MM.1S (cell line): ENCODE data around the gene ZDHHC1.

Experiments used
- DNase-seq: peaks from one replicate; pipeline ENCODE4 v3.0.0-alpha.2; 2015
- H2AFZ ChIP-seq: fragments of 300-600 bp; sonication (generic); 2 replicates; pipeline ENCODE4 v1.6.0; 2016; ENCODE audit warnings: antibody characterized with exemption, low read length
- H3F3A ChIP-seq: fragments of 300-600 bp; sonication (generic); 2 replicates; pipeline ENCODE4 v1.6.1; 2016; ENCODE audit warnings: mild to moderate bottlenecking, antibody characterized with exemption, low read length, moderate library complexity, mixed read lengths; ENCODE audit not compliant: insufficient read depth
- H3K27ac ChIP-seq: fragments of 300-600 bp; sonication (generic); 2 replicates; pipeline ENCODE4 v1.5.1; 2016; ENCODE audit warnings: mild to moderate bottlenecking, low read length
- H3K27me3 ChIP-seq: fragments of 300-600 bp; sonication (generic); replicated peaks from 2 replicates; pipeline ENCODE4 v1.6.0; 2016; ENCODE audit warnings: low read length; ENCODE audit not compliant: insufficient read depth
- H3K36me3 ChIP-seq: fragments of 300-600 bp; sonication (generic); replicated peaks from 2 replicates; pipeline ENCODE4 v1.6.1; 2016; ENCODE audit warnings: mild to moderate bottlenecking, low read length, mixed read lengths; ENCODE audit not compliant: insufficient read depth
- H3K4me1 ChIP-seq: fragments of 300-600 bp; sonication (generic); 2 replicates; pipeline ENCODE4 v1.6.1; 2016; ENCODE audit warnings: low read length, mixed read lengths
- H3K4me2 ChIP-seq: fragments of 300-600 bp; sonication (generic); 2 replicates; pipeline ENCODE4 v1.6.0; 2016; ENCODE audit warnings: low read depth, low read length
- H3K4me3 ChIP-seq: fragments of 300-600 bp; sonication (generic); 2 replicates; pipeline ENCODE4 v1.5.1; 2016; ENCODE audit warnings: low read length, mixed read lengths
- H3K79me2 ChIP-seq: fragments of 300-600 bp; sonication (generic); 2 replicates; pipeline ENCODE4 v1.6.1; 2016; ENCODE audit warnings: mixed run types, low read length, mixed read lengths
- H3K9ac ChIP-seq: fragments of 300-600 bp; sonication (generic); 2 replicates; pipeline ENCODE4 v1.6.1; 2016; ENCODE audit warnings: low read length, mixed read lengths
- H3K9me2 ChIP-seq: fragments of 300-600 bp; sonication (generic); replicated peaks from 2 replicates; pipeline ENCODE4 v1.6.1; 2016; ENCODE audit warnings: mild to moderate bottlenecking, low read length, mixed read lengths; ENCODE audit not compliant: insufficient read depth
- H3K9me3 ChIP-seq: fragments of 300-600 bp; sonication (generic); replicated peaks from 2 replicates; pipeline ENCODE4 v1.6.1; 2016; ENCODE audit warnings: mild to moderate bottlenecking, low read length, mixed read lengths; ENCODE audit not compliant: insufficient read depth
- H4K20me1 ChIP-seq: fragments of 300-600 bp; sonication (generic); 2 replicates; pipeline ENCODE4 v1.6.1; 2016; ENCODE audit warnings: mild to moderate bottlenecking, low read length, moderate library complexity, mixed read lengths; ENCODE audit not compliant: insufficient read depth
- EZH2 ChIP-seq: fragments of 300-600 bp; sonication (generic); optimal IDR thresholded peaks from 2 replicates; pipeline ENCODE3; 2017; ENCODE audit warnings: low read depth, mild to moderate bottlenecking, antibody characterized with exemption, low read length, mixed read lengths
- EZH2phosphoT487 ChIP-seq: fragments of 300-600 bp; sonication (generic); IDR thresholded peaks from 2 replicates; pipeline ENCODE4 v1.6.1; 2018; ENCODE audit warnings: antibody characterized with exemption, low read length
- TF ChIP-seq, protein P1 (sequence below): fragments of 300-600 bp; sonication (generic); IDR thresholded peaks from 2 replicates; pipeline ENCODE4 v1.5.1; 2016; ENCODE audit warnings: antibody characterized with exemption, low read length, mixed read lengths

Gene ZDHHC1

GRCh38 chr16:67403976-67404555, 12.2 kb downstream of the ZDHHC1 start:
- no peak overlapping the region for H3K9ac ChIP-seq
- H2AFZ ChIP-seq, result no peak overlapping the region
- no peaks in the 10 kb centered on the region for H3F3A ChIP-seq
- no peak for DNase-seq
- H3K79me2 ChIP-seq, result no peaks in the 10 kb centered on the region
- H4K20me1 ChIP-seq, result no peaks in the 10 kb centered on the region
- no peaks in the 10 kb centered on the region for H3K9me2 ChIP-seq
- H3K27me3 ChIP-seq, result no peaks in the 10 kb centered on the region
- TF ChIP-seq, protein P1, sequence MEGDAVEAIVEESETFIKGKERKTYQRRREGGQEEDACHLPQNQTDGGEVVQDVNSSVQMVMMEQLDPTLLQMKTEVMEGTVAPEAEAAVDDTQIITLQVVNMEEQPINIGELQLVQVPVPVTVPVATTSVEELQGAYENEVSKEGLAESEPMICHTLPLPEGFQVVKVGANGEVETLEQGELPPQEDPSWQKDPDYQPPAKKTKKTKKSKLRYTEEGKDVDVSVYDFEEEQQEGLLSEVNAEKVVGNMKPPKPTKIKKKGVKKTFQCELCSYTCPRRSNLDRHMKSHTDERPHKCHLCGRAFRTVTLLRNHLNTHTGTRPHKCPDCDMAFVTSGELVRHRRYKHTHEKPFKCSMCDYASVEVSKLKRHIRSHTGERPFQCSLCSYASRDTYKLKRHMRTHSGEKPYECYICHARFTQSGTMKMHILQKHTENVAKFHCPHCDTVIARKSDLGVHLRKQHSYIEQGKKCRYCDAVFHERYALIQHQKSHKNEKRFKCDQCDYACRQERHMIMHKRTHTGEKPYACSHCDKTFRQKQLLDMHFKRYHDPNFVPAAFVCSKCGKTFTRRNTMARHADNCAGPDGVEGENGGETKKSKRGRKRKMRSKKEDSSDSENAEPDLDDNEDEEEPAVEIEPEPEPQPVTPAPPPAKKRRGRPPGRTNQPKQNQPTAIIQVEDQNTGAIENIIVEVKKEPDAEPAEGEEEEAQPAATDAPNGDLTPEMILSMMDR, result no peak
- TF ChIP-seq EZH2 (no peak), EZH2phosphoT487 (no peak)
- H3K36me3 ChIP-seq, result no peaks in the 10 kb centered on the region
- no peak overlapping the region for H3K4me3 ChIP-seq
- H3K27ac ChIP-seq, result no peak overlapping the region
- peaks cover 6% of the 10 kb centered on the region for H3K4me1 ChIP-seq
- no peak overlapping the region for H3K4me2 ChIP-seq
- no peaks in the 10 kb centered on the region for H3K9me3 ChIP-seq

DNA sequence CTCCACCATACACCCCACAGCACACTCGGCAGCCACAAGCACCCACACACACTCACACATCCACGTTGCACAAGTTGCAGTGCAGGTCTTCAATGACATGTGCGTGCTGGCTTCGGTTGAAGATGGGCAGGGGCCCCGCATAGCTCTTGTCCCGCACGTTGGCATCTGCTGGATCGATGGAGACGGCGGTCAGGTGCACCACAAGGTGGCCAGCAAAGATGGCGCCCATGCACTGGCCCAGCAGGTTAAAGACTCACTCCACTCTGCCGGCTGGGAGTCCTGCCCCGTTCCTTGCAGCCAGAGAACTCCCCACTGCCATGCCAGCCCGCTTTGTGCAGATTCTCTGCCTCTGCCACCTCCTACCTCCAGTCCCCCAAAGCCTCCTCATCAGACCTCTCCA, 15.4 kb downstream of the ZDHHC1 start:
- no peaks in the 10 kb centered on the region for H4K20me1 ChIP-seq
- no peaks in the 10 kb centered on the region for H3K36me3 ChIP-seq
- TF ChIP-seq EZH2phosphoT487 (no peak), EZH2 (no peak)
- TF ChIP-seq, protein P1, result no peak
- H2AFZ ChIP-seq, result no peak overlapping the region
- no peak overlapping the region for H3K4me2 ChIP-seq
- no peaks in the 10 kb centered on the region for H3K9me2 ChIP-seq
- no peaks in the 10 kb centered on the region for H3K79me2 ChIP-seq
- DNase-seq, result no peak
- H3F3A ChIP-seq, result no peaks in the 10 kb centered on the region
- no peak overlapping the region for H3K4me3 ChIP-seq
- no peak overlapping the region for H3K27ac ChIP-seq
- no peak overlapping the region for H3K9ac ChIP-seq
- no peaks in the 10 kb centered on the region for H3K27me3 ChIP-seq
- H3K9me3 ChIP-seq, result no peaks in the 10 kb centered on the region
- peaks cover 6% of the 10 kb centered on the region for H3K4me1 ChIP-seq

DNA sequence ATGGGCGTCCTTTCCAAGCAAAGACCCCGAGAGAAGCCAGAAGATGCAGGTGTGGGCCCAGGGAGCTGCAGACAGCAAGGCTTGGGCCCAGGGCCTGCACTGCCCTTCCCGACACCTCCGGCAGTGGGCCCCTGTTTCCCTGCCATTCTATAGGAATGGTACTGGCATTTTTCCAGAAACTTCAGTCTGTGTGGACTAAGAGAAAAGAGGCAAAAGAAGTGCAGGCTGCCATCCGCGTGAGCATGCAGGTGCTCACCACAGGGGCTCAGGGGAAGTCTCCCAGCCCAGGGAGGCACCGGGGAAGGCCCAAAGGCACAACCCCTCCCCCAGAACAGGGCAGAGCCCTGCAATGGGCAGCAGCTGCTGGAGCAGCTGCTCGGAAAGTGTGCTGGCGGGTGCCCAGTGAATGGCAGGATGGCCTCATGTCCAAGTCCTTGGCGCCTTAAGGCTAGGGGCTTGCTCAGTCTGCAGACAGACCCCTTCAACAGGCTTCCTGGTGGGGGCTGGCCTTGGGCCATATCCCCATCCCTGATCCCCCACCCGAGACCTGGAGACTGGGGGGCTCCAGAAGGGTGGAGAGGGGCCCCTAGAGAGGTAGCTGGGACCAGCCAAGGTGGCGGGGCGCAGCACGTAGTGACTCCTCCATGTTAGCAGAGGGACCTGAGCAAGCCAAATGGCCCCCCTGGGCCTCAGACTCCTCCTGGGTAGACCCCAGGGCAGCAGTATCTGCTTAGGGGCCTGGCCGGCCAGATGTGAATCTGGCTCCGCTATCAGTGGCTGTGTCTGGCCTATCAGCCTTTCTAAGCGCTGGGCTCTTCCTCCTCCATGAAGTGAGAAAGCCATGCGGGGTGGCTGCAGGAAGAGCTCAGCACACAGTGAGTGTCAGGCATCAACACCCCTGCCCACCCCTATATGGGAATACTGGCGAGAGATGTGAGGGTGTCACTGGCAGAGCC, 16.2 kb downstream of the ZDHHC1 start:
- no peak overlapping the region for H3K27ac ChIP-seq
- H3K4me2 ChIP-seq, result no peak overlapping the region; the same call in 1 of the 2 replicates
- no peaks in the 10 kb centered on the region for H4K20me1 ChIP-seq
- H3K9ac ChIP-seq, result no peak overlapping the region
- DNase-seq, result no peak
- TF ChIP-seq, protein P1, result no peak
- TF ChIP-seq EZH2 (no peak), EZH2phosphoT487 (no peak)
- no peak overlapping the region; the same call in 1 of the 2 replicates for H2AFZ ChIP-seq
- no peaks in the 10 kb centered on the region for H3K79me2 ChIP-seq
- no peaks in the 10 kb centered on the region for H3K9me3 ChIP-seq
- no peaks in the 10 kb centered on the region for H3K36me3 ChIP-seq
- no peak overlapping the region for H3K4me3 ChIP-seq
- H3F3A ChIP-seq, result no peaks in the 10 kb centered on the region
- peaks cover 7% of the 10 kb centered on the region for H3K27me3 ChIP-seq
- no peaks in the 10 kb centered on the region for H3K9me2 ChIP-seq
- H3K4me1 ChIP-seq, result peaks cover 6% of the 10 kb centered on the region
